Retina (tissue), 1 donor: Measurements from ENCODE around the gene DPEP1.
"Not testable (repeated sequence)": the region's sequence is repeated elsewhere in the genome, so short reads cannot be mapped to it uniquely, and the experiment has no call there.

Source experiments
- DNase-seq: peaks from one replicate; pipeline ENCODE4 v3.0.0-alpha.2; 2016

Gene DPEP1

GRCh38 chr16:89577055-89577759 lies 36.2 kb upstream of the DPEP1 start:
- DNase-seq = no peak

- DNase-seq = no peak
These were observed 34.1 kb upstream of the DPEP1 start for GRCh38 chr16:89579351-89579750.

GRCh38 chr16:89581045-89581695 lies 32.3 kb upstream of the DPEP1 start:
- DNase-seq = no peak

GRCh38 chr16:89581861-89582563 lies 31.4 kb upstream of the DPEP1 start:
- no peak for DNase-seq

GRCh38 chr16:89582614-89583196 lies 30.7 kb upstream of the DPEP1 start:
- DNase-seq = no peak

- DNase-seq = no peak
These were observed 30.1 kb upstream of the DPEP1 start for GRCh38 chr16:89583197-89583894.

GRCh38 chr16:89583895-89584644 lies 29.4 kb upstream of the DPEP1 start:
- DNase-seq = no peak

- DNase-seq = no peak
These were observed 28.5 kb upstream of the DPEP1 start for GRCh38 chr16:89584768-89585549.

- DNase-seq = no peak
These were observed 27.2 kb upstream of the DPEP1 start for GRCh38 chr16:89586218-89586617.

- no peak for DNase-seq
These were observed 26.6 kb upstream of the DPEP1 start for GRCh38 chr16:89586853-89587252.

- DNase-seq = not testable (repeated sequence)
These were observed 25.8 kb upstream of the DPEP1 start for GRCh38 chr16:89587676-89588075.

- DNase-seq = no peak
These were observed 24.9 kb upstream of the DPEP1 start for GRCh38 chr16:89588413-89589109.

GRCh38 chr16:89589241-89589926 lies 24.1 kb upstream of the DPEP1 start:
- DNase-seq = no peak

GRCh38 chr16:89593841-89594240 lies 19.6 kb upstream of the DPEP1 start:
- DNase-seq = no peak

GRCh38 chr16:89595330-89596060 lies 17.9 kb upstream of the DPEP1 start:
- no peak for DNase-seq

GRCh38 chr16:89596061-89596689 lies 17.3 kb upstream of the DPEP1 start:
- DNase-seq = no peak

- DNase-seq = no peak
These were observed 16.3 kb upstream of the DPEP1 start for GRCh38 chr16:89596957-89597649.

- DNase-seq = no peak
These were observed 15.2 kb upstream of the DPEP1 start for GRCh38 chr16:89598199-89598598.
